Suppressor macrophage treated with lipopolysaccharide for 4 hours (primary cell): ENCODE results near the gene IFT81.

Experiments used
- DNase-seq: peaks from one replicate; pipeline ENCODE4 v3.0.0-alpha.2; 2020

IFT81 gene

GRCh38 chr12:110165540-110166159, 41.5 kb downstream of the IFT81 start:
- no peak for DNase-seq

GRCh38 chr12:110168732-110169455, 44.7 kb downstream of the IFT81 start:
- no peak for DNase-seq

- no peak for DNase-seq
Measured at GRCh38 chr12:110170535-110171185, 46.5 kb downstream of the IFT81 start.

GRCh38 chr12:110171186-110171538, 47.0 kb downstream of the IFT81 start:
- DNase-seq: no peak

GRCh38 chr12:110171636-110172035, 47.5 kb downstream of the IFT81 start:
- no peak for DNase-seq

GRCh38 chr12:110174373-110174996, 50.3 kb downstream of the IFT81 start:
- no peak for DNase-seq

GRCh38 chr12:110175201-110175600, 51.0 kb downstream of the IFT81 start:
- DNase-seq: no peak

- no peak for DNase-seq
Measured at GRCh38 chr12:110176745-110177144, 52.6 kb downstream of the IFT81 start.

GRCh38 chr12:110179291-110179690, 55.1 kb downstream of the IFT81 start:
- DNase-seq: peak; percentile 24

GRCh38 chr12:110180591-110181005, 56.4 kb downstream of the IFT81 start:
- DNase-seq: no peak

- DNase-seq: peak; percentile 39
Measured at GRCh38 chr12:110182281-110182680, 58.1 kb downstream of the IFT81 start.

GRCh38 chr12:110183386-110183785, 59.2 kb downstream of the IFT81 start:
- no peak for DNase-seq

- DNase-seq: no peak
Measured at GRCh38 chr12:110185626-110186025, 61.5 kb downstream of the IFT81 start.

- no peak for DNase-seq
Measured at GRCh38 chr12:110186059-110186458, 61.9 kb downstream of the IFT81 start.

- no peak for DNase-seq
Measured at GRCh38 chr12:110193196-110193595, 69.0 kb downstream of the IFT81 start.

GRCh38 chr12:110197003-110197402, 72.8 kb downstream of the IFT81 start:
- DNase-seq: no peak

GRCh38 chr12:110198386-110198785, 74.2 kb downstream of the IFT81 start:
- no peak for DNase-seq

- peak; percentile 5 for DNase-seq
Measured at GRCh38 chr12:110199339-110200123, 75.4 kb downstream of the IFT81 start.

- DNase-seq: no peak
Measured at GRCh38 chr12:110200124-110200417, 75.9 kb downstream of the IFT81 start.

GRCh38 chr12:110201995-110202394, 77.8 kb downstream of the IFT81 start:
- no peak for DNase-seq

GRCh38 chr12:110203546-110203945, 79.4 kb downstream of the IFT81 start:
- no peak for DNase-seq

GRCh38 chr12:110205931-110206330, 81.8 kb downstream of the IFT81 start:
- peak; percentile 23 for DNase-seq
